Lower leg skin (tissue), 3 donors: ENCODE measurements around the gene DNAH6.

Experiments used
- CTCF ChIP-seq, 3 donors: fragments of 450-650 bp; IDR thresholded peaks; one replicate each; pipeline ENCODE4 v1.5.1; 2016; ENCODE audit warnings: antibody characterized with exemption in 3 of 3, mild to moderate bottlenecking in 3 of 3, moderate library complexity in 2 of 3
- POLR2A ChIP-seq, 2 donors: fragments of 450-650 bp; IDR thresholded peaks; one replicate each; pipeline ENCODE4 v1.6.1; 2016 to 2017; ENCODE audit warnings: antibody characterized with exemption in 2 of 2, mild to moderate bottlenecking in 1 of 2, moderate library complexity in 1 of 2

- TF ChIP-seq CTCF (IDR thresholded peaks at IDR 0.05) (no peak), POLR2A (IDR thresholded peaks at IDR 0.05) (no peak)
Measured at GRCh38 chr2:84674586-84674985, 158.3 kb downstream of the DNAH6 start.
